Fibroblast of lung (primary cell): ENCODE data around the gene FLT3. TPM values are rescaled to one million over a fixed set of nuclear protein-coding genes. Genes with fewer than 3 reads are reported as not detected.

Experiments
- DNase-seq, 2 donors: peaks; one replicate each; pipeline versions ENCODE4 v3.0.0 to v3.0.0-alpha.2; 2010; ENCODE audit warnings: low read depth in 2 of 2
- H2AFZ ChIP-seq: 2 replicates; pipeline ENCODE4 v1.5.1; 2012; ENCODE audit warnings: low read length, control low read depth, inconsistent platforms
- H3K27ac ChIP-seq: 2 replicates; pipeline ENCODE4 v1.5.1; 2011; ENCODE audit warnings: low read length, control low read depth; ENCODE audit not compliant: insufficient read depth
- H3K27me3 ChIP-seq: 2 replicates; pipeline ENCODE4 v1.5.1; 2011; ENCODE audit warnings: mild to moderate bottlenecking, low read length; ENCODE audit not compliant: control insufficient read depth, insufficient read depth
- H3K36me3 ChIP-seq: 2 replicates; pipeline ENCODE4 v1.5.1; 2011; ENCODE audit warnings: low read length; ENCODE audit not compliant: control insufficient read depth, insufficient read depth
- H3K4me1 ChIP-seq: 2 replicates; pipeline ENCODE4 v1.5.1; 2011; ENCODE audit warnings: low read length; ENCODE audit not compliant: control insufficient read depth, insufficient read depth; ENCODE audit errors: extremely low read depth
- H3K4me2 ChIP-seq: 2 replicates; pipeline ENCODE4 v1.5.1; 2011; ENCODE audit warnings: low read length, control low read depth; ENCODE audit not compliant: insufficient read depth; ENCODE audit errors: extremely low read depth
- H3K4me3 ChIP-seq, 4 experiments: fragments of 200-600 bp in 1 of 4; sonication (generic) in 1 of 4; replicated peaks in 1 of 4; 2 replicates each; pipeline ENCODE4 v1.5.1; 2011 to 2016; ENCODE audit warnings: low read length in 4 of 4, low read depth in 3 of 4, mild to moderate bottlenecking in 3 of 4, control low read depth in 2 of 4, inconsistent platforms in 1 of 4, mixed read lengths in 1 of 4; ENCODE audit not compliant: insufficient read depth in 1 of 4; ENCODE audit errors: control extremely low read depth in 1 of 4
- H3K79me2 ChIP-seq: 2 replicates; pipeline ENCODE4 v1.5.1; 2012; ENCODE audit warnings: mild to moderate bottlenecking, low read length, inconsistent platforms; ENCODE audit not compliant: control insufficient read depth, insufficient read depth
- H3K9ac ChIP-seq: 2 replicates; pipeline ENCODE4 v1.5.1; 2011; ENCODE audit warnings: mild to moderate bottlenecking, low read length, control low read depth; ENCODE audit not compliant: insufficient read depth
- H3K9me3 ChIP-seq: 2 replicates; pipeline ENCODE4 v1.5.1; 2012; ENCODE audit warnings: low read depth, low read length; ENCODE audit not compliant: control insufficient read depth, insufficient read depth
- H4K20me1 ChIP-seq: 2 replicates; pipeline ENCODE4 v1.5.1; 2011; ENCODE audit warnings: low read length; ENCODE audit not compliant: control insufficient read depth, insufficient read depth; ENCODE audit errors: extremely low read depth
- EZH2 ChIP-seq: IDR thresholded peaks from 2 replicates; pipeline ENCODE4 v1.5.1; 2012; ENCODE audit warnings: low read length, control low read depth, mild to moderate bottlenecking; ENCODE audit errors: missing control alignments
- polyA plus RNA-seq, 2 donors: library from polyadenylated mRNA; depleted of rRNA in 1 of 2; stranded (reverse) in 1 of 2; unstranded in 1 of 2; fragments of >200 nt; gene quantifications; 2 replicates each; pipeline ENCODE4 v1.2.1, GENCODE V29; 2011 to 2012; ENCODE audit warnings: missing spikeins in 1 of 2
- total RNA-seq: library from RNA; depleted of rRNA; stranded (reverse); fragments of >200 nt; gene quantifications from 2 replicates; pipeline ENCODE4 v1.2.1, GENCODE V29; 2014
- TF ChIP-seq, protein P1 (sequence below), 2 donors: IDR thresholded peaks in 1 of 2; conservative IDR thresholded peaks in 1 of 2; 1 replicate in 1 of 2; 2 replicates in 1 of 2; pipeline ENCODE4 v1.5.1; 2011 to 2012; ENCODE audit warnings: low read length in 2 of 2, control low read depth in 1 of 2, inconsistent platforms in 1 of 2, low read depth in 1 of 2, mild to moderate bottlenecking in 1 of 2

The FLT3 gene
- total and polyA plus RNA-seq, 2 donors (not counting 1 experiment from before 2014, with no cell fraction given): not detected

DNA sequence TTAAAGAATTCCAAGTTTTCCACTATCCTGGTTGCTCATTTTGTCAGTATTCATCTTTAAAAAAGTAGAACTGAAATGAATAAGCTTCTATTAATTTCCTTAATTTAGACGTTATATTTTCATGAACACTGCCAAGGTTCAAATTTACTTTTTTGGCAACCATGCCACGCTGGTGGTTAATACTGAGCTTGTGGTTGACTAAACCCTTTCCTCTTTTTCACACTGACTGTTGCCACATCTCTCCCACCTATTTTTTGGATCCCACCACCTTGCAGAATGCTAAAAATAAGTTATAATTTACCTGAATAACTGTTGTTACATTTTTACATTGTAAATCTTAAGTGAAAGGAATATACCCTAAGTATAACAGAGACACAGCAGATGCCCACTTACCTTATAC, 45.0 kb downstream of the FLT3 start:
- Histone ChIP-seq H3K27ac (no peak overlapping the region), H4K20me1 (no peaks in the 10 kb centered on the region), H3K4me2 (no peak overlapping the region), H3K4me1 (no peaks in the 10 kb centered on the region), H3K9me3 (no peaks in the 10 kb centered on the region), H3K4me3 (no peak overlapping the region), H3K27me3 (peaks cover 3% of the 10 kb centered on the region), H3K79me2 (no peaks in the 10 kb centered on the region), H3K36me3 (no peaks in the 10 kb centered on the region), H3K9ac (no peak overlapping the region), H2AFZ (no peak overlapping the region)
- TF ChIP-seq EZH2: no peak
- TF ChIP-seq, protein P1, sequence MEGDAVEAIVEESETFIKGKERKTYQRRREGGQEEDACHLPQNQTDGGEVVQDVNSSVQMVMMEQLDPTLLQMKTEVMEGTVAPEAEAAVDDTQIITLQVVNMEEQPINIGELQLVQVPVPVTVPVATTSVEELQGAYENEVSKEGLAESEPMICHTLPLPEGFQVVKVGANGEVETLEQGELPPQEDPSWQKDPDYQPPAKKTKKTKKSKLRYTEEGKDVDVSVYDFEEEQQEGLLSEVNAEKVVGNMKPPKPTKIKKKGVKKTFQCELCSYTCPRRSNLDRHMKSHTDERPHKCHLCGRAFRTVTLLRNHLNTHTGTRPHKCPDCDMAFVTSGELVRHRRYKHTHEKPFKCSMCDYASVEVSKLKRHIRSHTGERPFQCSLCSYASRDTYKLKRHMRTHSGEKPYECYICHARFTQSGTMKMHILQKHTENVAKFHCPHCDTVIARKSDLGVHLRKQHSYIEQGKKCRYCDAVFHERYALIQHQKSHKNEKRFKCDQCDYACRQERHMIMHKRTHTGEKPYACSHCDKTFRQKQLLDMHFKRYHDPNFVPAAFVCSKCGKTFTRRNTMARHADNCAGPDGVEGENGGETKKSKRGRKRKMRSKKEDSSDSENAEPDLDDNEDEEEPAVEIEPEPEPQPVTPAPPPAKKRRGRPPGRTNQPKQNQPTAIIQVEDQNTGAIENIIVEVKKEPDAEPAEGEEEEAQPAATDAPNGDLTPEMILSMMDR (conservative IDR thresholded peaks at IDR 0.05 in 1 of 2, IDR thresholded peaks at IDR 0.05 in 1 of 2; ENCODE audit: low read depth in 1 of 2, low read length in 2 of 2): no peak
- no peak for DNase-seq

DNA sequence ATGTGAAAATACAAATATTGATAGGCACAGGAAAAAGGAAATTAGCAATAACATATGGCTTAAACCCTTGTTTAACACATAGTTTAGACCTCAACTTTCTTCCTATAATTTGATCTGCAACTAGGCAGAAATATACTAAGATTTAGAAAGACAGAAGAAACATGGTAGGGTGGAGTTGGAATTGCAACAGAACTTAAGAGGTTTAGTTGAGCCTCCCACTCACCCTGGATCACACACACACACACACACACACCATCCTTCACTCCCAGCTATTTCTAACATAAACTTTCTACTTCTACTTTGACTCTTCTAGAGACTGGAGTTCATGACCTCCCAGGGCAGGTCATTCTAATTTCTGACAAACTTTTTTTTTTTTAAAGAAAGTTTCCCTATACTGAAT, 47.4 kb downstream of the FLT3 start:
- DNase-seq: no peak
- Histone ChIP-seq H3K4me1 (no peaks in the 10 kb centered on the region), H3K9ac (no peak overlapping the region), H3K4me2 (no peak overlapping the region), H3K36me3 (no peaks in the 10 kb centered on the region), H3K79me2 (no peaks in the 10 kb centered on the region), H2AFZ (no peak overlapping the region), H3K4me3 (no peak overlapping the region), H3K9me3 (no peaks in the 10 kb centered on the region), H4K20me1 (no peaks in the 10 kb centered on the region), H3K27ac (no peak overlapping the region), H3K27me3 (peaks cover 3% of the 10 kb centered on the region)
- TF ChIP-seq, protein P1 (conservative IDR thresholded peaks at IDR 0.05 in 1 of 2, IDR thresholded peaks at IDR 0.05 in 1 of 2; ENCODE audit: low read depth in 1 of 2, low read length in 2 of 2): no peak
- TF ChIP-seq EZH2: no peak

DNA sequence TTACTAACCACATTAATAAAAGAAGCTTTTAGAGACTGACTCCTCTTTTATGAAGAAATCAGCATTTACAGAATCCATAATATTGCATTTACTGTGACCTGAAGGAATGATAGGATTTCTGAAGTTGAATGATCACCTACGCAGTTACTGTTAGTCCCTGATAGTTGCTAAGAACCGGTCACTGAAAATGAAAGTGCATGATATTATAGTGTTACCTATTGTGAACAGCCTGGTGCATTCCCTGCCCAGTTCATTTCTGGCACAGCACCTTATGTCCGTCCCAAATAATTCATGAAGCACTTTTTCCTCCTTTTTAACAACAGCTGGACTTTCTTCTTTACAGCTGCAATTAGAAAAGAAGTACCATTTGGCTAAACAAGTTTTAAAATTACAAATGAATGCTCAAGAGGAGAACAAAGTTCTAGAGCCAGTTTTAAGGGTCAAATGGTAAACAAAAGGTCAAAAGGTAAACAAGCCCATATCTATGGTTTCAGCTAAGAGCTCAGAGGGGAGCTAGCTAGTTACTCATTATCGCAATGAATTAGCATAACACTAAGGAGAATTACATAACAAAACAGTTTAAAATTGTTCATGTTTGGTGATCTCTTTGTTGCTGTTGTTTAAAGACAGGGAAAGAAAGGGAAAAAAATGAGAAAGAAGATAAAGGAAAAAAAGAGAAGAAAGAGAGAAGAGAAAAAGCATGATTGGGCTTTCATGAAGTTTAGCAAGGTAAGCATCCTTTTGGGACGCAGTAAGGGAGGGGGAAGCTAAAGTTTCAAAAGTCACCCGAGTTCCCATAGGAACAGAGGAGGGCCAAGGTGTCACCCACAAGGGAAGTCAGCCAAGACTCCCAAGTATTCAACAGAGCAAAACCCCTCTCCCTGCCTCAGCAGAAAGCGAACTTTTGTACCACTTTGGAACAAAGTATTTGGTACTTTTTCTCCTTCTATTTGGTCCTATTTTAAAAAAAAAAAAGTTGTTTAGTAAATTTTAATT, 50.2 kb downstream of the FLT3 start:
- H3K9ac ChIP-seq: no peak overlapping the region
- no peak overlapping the region for H2AFZ ChIP-seq
- no peaks in the 10 kb centered on the region for H3K4me1 ChIP-seq
- no peaks in the 10 kb centered on the region for H3K27me3 ChIP-seq
- H3K79me2 ChIP-seq: no peaks in the 10 kb centered on the region
- no peak for DNase-seq
- no peaks in the 10 kb centered on the region for H4K20me1 ChIP-seq
- no peaks in the 10 kb centered on the region for H3K9me3 ChIP-seq
- no peak overlapping the region for H3K4me3 ChIP-seq
- H3K4me2 ChIP-seq: no peak overlapping the region
- H3K27ac ChIP-seq: no peak overlapping the region
- H3K36me3 ChIP-seq: no peaks in the 10 kb centered on the region
- TF ChIP-seq, protein P1 (conservative IDR thresholded peaks at IDR 0.05 in 1 of 2, IDR thresholded peaks at IDR 0.05 in 1 of 2; ENCODE audit: low read depth in 1 of 2, low read length in 2 of 2): no peak
- no peak for TF ChIP-seq EZH2
